IPS-18c (cell line): Measurements from ENCODE around the gene CHPF2.

Source experiments
- H3K4me3 ChIP-seq: 2 replicates; pipeline ENCODE4 v1.7.0; 2013; ENCODE audit warnings: low read depth, mild to moderate bottlenecking, low read length, moderate library complexity; ENCODE audit not compliant: insufficient read depth
- H3K9me3 ChIP-seq: one replicate; pipeline ENCODE4 v1.6.1; 2013; ENCODE audit warnings: mild to moderate bottlenecking, low read length, moderate library complexity; ENCODE audit not compliant: control insufficient read depth, insufficient read depth

CHPF2 gene

GRCh38 chr7:151249732-151250072 lies 17.4 kb downstream of the CHPF2 start:
- Histone ChIP-seq H3K9me3 (no peaks in the 10 kb centered on the region), H3K4me3 (no peak overlapping the region; the same call in none of the 2 replicates)

DNA sequence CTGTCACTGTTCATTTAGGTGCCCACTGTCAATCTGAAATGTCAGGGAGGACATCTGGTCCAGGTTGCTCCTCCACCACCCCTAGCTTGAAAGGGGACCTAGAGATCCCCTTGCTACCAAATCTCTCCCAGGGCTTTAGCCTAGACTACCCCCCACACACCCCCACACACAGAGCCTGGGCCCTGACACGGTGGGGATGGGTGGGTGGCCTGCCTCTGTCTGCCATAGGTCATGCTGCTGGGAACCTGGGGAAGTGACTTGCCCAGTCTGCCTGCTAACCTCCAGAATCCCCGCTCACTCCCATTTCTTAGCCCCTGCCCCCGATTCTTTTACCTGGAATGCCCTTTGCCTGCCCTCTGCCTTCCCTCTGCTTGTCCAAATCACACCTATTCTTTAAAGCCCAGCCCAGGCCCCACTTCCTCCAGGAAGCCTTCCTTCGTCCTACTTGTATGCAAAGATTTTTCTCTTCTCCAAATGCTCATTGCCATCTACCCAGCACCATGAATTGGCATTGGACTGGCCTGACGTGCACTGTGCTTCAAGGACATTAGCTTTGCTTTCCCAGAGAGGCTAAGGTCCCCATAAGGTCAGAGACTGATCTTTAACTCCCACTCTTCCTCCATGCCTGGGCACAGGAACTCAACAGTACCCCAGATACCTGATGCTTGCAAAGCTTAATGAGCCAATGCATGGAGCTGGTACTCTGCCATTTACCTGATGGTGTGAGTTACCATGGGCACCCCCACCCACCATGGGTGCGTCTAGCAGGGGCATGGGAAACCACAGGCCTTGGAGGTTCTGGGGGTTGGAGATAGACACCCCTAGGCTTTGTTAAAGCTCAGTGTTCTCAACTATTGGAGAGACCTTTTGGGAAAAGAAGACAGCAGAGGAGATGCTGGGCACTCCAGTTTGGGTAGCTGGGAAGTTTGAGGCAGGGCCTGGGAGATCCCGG lies 18.2 kb downstream of the CHPF2 start:
- H3K9me3 ChIP-seq = no peaks in the 10 kb centered on the region
- no peak overlapping the region; the same call in 1 of the 2 replicates for H3K4me3 ChIP-seq

DNA sequence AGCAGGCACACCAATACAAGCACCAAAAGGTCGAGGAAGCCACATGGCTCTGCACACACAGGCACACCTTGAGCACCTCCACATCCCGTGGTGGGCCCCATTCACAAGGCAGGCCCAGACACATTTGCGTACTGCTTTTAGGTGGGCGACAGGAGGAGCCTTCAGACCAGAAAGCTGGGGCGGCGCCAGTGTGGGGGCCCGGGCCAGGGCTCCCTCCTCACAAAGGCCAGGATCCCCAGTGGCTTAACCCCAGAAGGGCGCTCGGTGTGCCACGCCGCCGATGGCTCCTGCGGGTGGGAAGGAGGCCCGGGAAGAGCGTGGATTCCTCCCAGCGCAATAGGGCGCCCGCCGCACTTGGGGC lies 19.0 kb downstream of the CHPF2 start:
- H3K9me3 ChIP-seq = no peaks in the 10 kb centered on the region
- peak overlapping the region; percentile 55 for H3K4me3 ChIP-seq

GRCh38 chr7:151251689-151252560 lies 19.6 kb downstream of the CHPF2 start:
- peak overlapping the region; percentile 77 for H3K4me3 ChIP-seq
- H3K9me3 ChIP-seq = peaks cover 2% of the 10 kb centered on the region

DNA sequence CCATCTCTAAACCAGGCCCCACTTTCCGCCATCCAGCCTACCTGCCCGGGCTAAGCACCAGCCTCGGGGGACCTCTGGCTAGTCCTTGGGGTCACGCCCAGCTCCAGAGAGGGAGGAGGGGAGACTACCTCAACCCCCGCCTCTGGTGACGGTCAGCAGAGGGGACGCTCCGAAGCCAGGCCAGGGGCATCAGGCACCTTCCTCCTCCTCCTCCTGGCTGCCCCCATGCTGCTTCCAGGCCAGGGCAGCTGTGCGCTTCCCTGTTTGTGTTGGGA lies 20.2 kb downstream of the CHPF2 start:
- H3K4me3 ChIP-seq = peak overlapping the region; percentile 77; the same call in 1 of the 2 replicates
- H3K9me3 ChIP-seq = peaks cover 2% of the 10 kb centered on the region

GRCh38 chr7:151252961-151253711 lies 20.9 kb downstream of the CHPF2 start:
- peaks cover 2% of the 10 kb centered on the region for H3K9me3 ChIP-seq
- peak overlapping the region; percentile 77; the same call in 1 of the 2 replicates for H3K4me3 ChIP-seq

- Histone ChIP-seq H3K9me3 (peaks cover 2% of the 10 kb centered on the region), H3K4me3 (no peak overlapping the region)
Measured at GRCh38 chr7:151254316-151254715, 22.0 kb downstream of the CHPF2 start.

DNA sequence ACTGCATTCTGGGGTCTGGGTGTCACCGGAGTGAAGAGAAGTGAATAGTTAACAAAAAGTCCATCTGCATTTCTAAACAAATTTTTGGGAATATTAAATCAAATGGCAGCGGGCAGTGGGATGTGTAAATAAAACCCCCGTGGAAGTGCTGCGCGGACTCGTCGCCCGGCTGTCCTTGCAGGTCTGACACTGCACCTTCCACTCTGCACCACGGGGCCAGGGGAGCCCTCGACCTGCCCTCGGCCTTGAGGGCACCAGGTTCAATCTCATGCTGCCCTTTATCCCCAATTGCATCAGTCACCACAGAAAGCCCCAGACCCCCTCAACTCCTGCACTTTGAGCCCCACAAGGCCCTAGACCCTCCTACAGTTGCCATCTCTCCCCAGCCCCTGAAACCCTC lies 22.6 kb downstream of the CHPF2 start:
- Histone ChIP-seq H3K4me3 (no peak overlapping the region), H3K9me3 (peaks cover 2% of the 10 kb centered on the region)

DNA sequence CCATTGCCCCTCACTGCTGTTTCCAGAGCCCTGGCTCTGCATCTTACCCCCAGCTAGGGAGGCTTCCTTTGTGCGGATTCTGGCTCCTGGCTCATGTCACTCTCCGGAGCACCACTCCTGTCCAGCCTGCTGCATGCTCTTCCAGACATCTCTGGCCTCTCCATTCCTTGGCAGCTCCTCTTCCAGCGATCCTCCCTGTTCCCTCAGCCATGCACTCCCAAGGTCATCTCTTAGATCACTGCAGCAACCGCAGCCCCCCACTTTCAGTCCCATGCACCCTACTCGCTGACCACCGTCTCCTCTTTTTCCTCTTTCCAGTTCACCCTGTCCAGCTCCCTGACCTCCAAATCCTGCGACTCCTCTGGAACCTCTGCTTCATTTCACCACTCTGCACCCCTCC lies 23.1 kb downstream of the CHPF2 start:
- Histone ChIP-seq H3K9me3 (peaks cover 2% of the 10 kb centered on the region), H3K4me3 (no peak overlapping the region)

DNA sequence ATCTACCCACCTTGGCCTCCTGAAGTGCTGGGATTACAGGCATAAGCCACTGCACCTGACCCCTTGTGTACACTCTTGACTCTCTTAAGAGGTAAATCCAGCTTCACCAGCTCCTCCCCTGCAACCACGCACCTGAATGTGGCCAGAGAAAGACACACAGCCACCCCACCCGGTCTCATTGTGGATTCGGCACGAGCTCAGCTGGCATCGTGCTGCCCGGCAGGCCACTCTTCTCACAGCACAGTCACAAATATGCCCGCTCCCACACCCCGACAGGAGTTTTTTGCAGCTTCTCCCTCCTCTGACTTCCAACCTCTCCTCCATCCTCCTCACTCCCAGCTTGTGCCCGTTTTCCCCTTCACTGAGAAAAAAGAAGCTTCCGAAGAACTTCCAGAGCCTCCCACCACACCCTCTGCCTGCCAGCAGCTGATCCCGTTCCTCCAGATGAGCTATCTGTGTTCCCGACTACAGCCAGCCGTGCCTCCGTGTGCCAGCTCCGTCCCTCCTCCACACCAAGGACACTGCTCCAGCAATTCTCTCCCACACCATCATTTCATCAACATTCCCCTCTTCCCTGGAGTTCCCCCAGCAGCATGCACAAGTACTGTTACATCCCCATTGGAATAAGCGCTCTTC lies 24.2 kb downstream of the CHPF2 start:
- Histone ChIP-seq H3K4me3 (no peak overlapping the region), H3K9me3 (peaks cover 2% of the 10 kb centered on the region)

DNA sequence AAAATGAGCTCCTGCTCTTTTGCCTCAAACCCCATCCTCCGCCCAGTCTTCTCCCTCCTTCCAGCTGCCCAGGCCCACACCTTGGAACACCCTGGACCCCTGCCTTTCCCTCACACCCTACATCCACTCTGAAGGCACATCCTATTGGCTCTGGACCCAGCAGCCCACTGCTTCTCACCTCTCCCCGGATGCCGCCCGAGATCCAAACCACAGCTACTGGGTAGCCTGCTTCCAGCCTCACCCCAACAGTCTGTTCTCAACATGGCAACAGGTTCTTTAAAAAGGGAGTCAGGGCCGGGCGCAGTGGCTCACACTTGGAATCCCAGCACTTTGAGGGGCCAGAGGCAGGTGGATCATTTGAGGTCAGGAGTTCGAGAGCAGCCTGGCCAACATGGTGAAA lies 25.7 kb downstream of the CHPF2 start:
- H3K4me3 ChIP-seq = no peak overlapping the region
- peaks cover 2% of the 10 kb centered on the region for H3K9me3 ChIP-seq

- Histone ChIP-seq H3K4me3 (no peak overlapping the region), H3K9me3 (peaks cover 2% of the 10 kb centered on the region)
Measured at GRCh38 chr7:151260471-151260870, 28.2 kb downstream of the CHPF2 start.

GRCh38 chr7:151260883-151261282 lies 28.6 kb downstream of the CHPF2 start:
- Histone ChIP-seq H3K4me3 (no peak overlapping the region), H3K9me3 (peaks cover 2% of the 10 kb centered on the region)

GRCh38 chr7:151261529-151261928 lies 29.2 kb downstream of the CHPF2 start:
- Histone ChIP-seq H3K9me3 (peaks cover 2% of the 10 kb centered on the region), H3K4me3 (no peak overlapping the region)

DNA sequence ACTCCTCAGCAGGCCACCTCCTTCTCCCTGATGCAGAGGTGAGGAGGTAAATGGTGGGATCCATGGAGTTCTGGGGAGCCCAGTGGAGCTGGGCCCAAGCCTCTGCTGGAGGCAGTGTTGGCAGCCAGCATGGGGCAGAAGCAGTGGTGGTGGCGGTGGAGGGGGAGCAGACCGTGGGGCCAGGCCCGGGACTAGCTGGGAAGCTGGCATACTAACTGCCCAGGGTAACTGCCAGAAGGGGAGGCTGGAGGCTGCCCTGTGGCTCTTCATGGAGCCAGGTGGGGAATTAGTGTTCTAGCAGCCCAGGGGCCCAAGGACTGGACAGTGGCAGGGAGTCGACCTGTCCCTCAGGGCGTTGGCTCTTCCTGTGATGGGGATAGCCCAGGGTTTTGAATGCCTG lies 32.3 kb downstream of the CHPF2 start:
- Histone ChIP-seq H3K9me3 (no peaks in the 10 kb centered on the region), H3K4me3 (no peak overlapping the region)

DNA sequence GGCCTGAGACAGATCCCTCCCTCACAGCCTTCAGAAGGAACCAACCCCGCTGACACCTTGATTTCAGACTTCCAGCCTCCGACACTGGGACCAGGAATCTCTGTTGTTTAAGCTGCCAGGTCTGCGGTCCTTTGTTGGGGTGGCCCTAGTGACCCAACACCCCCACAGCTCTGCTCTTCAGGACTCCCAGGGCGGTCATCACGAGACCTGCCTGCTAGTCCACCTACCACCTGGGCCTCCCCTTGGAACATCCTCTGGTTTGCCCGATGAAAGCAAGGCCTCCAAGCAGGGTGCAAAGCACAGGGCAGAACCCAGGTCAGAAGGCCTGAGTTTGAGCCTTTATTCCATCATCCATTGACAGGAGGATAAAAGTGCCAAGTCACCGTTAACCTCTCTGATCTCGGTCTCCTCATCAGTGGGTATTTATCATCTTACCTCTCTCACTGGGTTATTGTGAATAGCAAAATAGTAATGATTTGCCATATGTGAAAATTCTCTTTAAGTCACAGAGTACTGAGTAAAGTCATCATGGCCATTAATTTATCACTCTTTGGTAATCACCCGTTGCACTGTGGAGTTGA lies 33.2 kb downstream of the CHPF2 start:
- Histone ChIP-seq H3K4me3 (no peak overlapping the region), H3K9me3 (no peaks in the 10 kb centered on the region)

GRCh38 chr7:151269511-151269910 lies 37.2 kb downstream of the CHPF2 start:
- H3K4me3 ChIP-seq = no peak overlapping the region
- H3K9me3 ChIP-seq = no peaks in the 10 kb centered on the region
